Lower leg skin (tissue), 4 donors: Measurements from ENCODE around the gene PRPF19. TPM values are rescaled to one million over a fixed set of nuclear protein-coding genes. Genes with fewer than 3 reads are reported as not detected.

Source experiments
- DNase-seq, 2 donors: peaks; one replicate each; pipeline ENCODE4 v3.0.0-alpha.2; 2019; ENCODE audit warnings: low spot score in 2 of 2
- H3K4me3 ChIP-seq: fragments of 200-600 bp; sonication (generic); 2 replicates; pipeline ENCODE4 v1.5.1; 2017; ENCODE audit warnings: mild to moderate bottlenecking, low read depth; ENCODE audit not compliant: poor library complexity, severe bottlenecking
- CTCF ChIP-seq, 3 donors: fragments of 450-650 bp; IDR thresholded peaks; one replicate each; pipeline ENCODE4 v1.5.1; 2016; ENCODE audit warnings: antibody characterized with exemption in 3 of 3, mild to moderate bottlenecking in 3 of 3, moderate library complexity in 2 of 3
- POLR2A ChIP-seq, 2 donors: fragments of 450-650 bp; IDR thresholded peaks; one replicate each; pipeline ENCODE4 v1.6.1; 2016 to 2017; ENCODE audit warnings: antibody characterized with exemption in 2 of 2, mild to moderate bottlenecking in 1 of 2, moderate library complexity in 1 of 2
- WGBS, 2 donors: methylation state at CpG; one replicate each; pipeline ENCODE4 v1.1.5; 2018; 5-methylcytosine and 5-hydroxymethylcytosine counted together
- intact Hi-C: fragments of 100-400 bp; cut with DNase I; formaldehyde crosslinking; loops from one replicate; pipeline ENCODE4 v1.15.0; 2023; ENCODE audit warnings: low total_unique reads
- total RNA-seq, 4 donors: library from RNA; depleted of rRNA; stranded (reverse); fragments of >200 nt; gene quantifications; one replicate each; pipeline ENCODE4 v1.1.0, GENCODE V29; 2016

PRPF19 gene
- total RNA-seq, 4 donors from 2014 or later = 75.3 to 119 (median 108) TPM

- intact Hi-C loops = no loop called here
These were observed 18.8 kb upstream of the PRPF19 start for GRCh38 chr11:60924906-60925853.

GRCh38 chr11:60924110-60924905, 17.9 kb upstream of the PRPF19 start, which contains the start of gene TMEM132A:
Gene TMEM132A, plus strand, starts transcription at chr11:60924460. Its CDS starts 174 bp downstream, at chr11:60924634.
- intact Hi-C loops = no loop called here
- peak within 1 kb of the TSS; percentile 26 for H3K4me3 ChIP-seq
- DNase-seq = peak; percentile 36 to 93
- WGBS, 2 donors = 0 to 1% methylated on average over 16 to 37 of the region's 69 CpGs
- no peak for TF ChIP-seq POLR2A (IDR thresholded peaks at IDR 0.05)
- TF ChIP-seq CTCF (IDR thresholded peaks at IDR 0.05) = no peak

More at GRCh38 chr11:60924906-60925853, 18.8 kb upstream of the PRPF19 start:
- H3K4me3 ChIP-seq = peak overlapping the region; percentile 26
- WGBS, 2 donors = 4 to 5% methylated on average over 30 to 35 of the region's 35 CpGs
- DNase-seq = no peak
- no peak for TF ChIP-seq POLR2A (IDR thresholded peaks at IDR 0.05)
- no peak for TF ChIP-seq CTCF (IDR thresholded peaks at IDR 0.05)

GRCh38 chr11:60923800-60924109, 17.4 kb upstream of the PRPF19 start:
- no peak for TF ChIP-seq POLR2A (IDR thresholded peaks at IDR 0.05)
- no peak for TF ChIP-seq CTCF (IDR thresholded peaks at IDR 0.05)
- no peak for DNase-seq
- 54 to 63% methylated on average over 6 of the region's 6 CpGs for WGBS, 2 donors
- intact Hi-C loops = no loop called here
- no peak overlapping the region for H3K4me3 ChIP-seq

GRCh38 chr11:60923326-60923725, 16.9 kb upstream of the PRPF19 start:
- H3K4me3 ChIP-seq = no peak overlapping the region
- TF ChIP-seq CTCF (IDR thresholded peaks at IDR 0.05) = no peak
- TF ChIP-seq POLR2A (IDR thresholded peaks at IDR 0.05) = no peak
- intact Hi-C loops = no loop called here
- no peak for DNase-seq
- 78 to 80% methylated on average over 5 of the region's 5 CpGs for WGBS, 2 donors

- 85 to 90% methylated on average over 5 to 6 of the region's 6 CpGs for WGBS, 2 donors
- TF ChIP-seq CTCF (IDR thresholded peaks at IDR 0.05) = no peak
- no peak for TF ChIP-seq POLR2A (IDR thresholded peaks at IDR 0.05)
- no peak for DNase-seq
- intact Hi-C loops = no loop called here
- H3K4me3 ChIP-seq = no peak overlapping the region
These were observed 16.5 kb upstream of the PRPF19 start for GRCh38 chr11:60922906-60923305.
